ENCODE results near the gene CFAP251. TPM values are rescaled to one million over a fixed set of nuclear protein-coding genes. Genes with fewer than 3 reads are reported as not detected.
A peak's percentile ranks its signal among the peaks of the same experiment; 100 is the strongest.

The CFAP251 gene
- total and polyA plus RNA-seq, 2 donors (not counting 3 experiments of a cell fraction or from before 2014, with no cell fraction given): 3.3 to 4.0 TPM

GRCh38 chr12:121921066-121921465 is 2.7 kb downstream of the CFAP251 start:
- H3K36me3 ChIP-seq (ENCODE audit: control insufficient read depth in 2 of 2, extremely low read depth in 1 of 2, insufficient read depth in 2 of 2, low read length in 2 of 2): peaks cover 3 to 5% of the 10 kb centered on the region in 2 experiments
- FAIRE-seq (peak; percentile 21), DNase-seq (ENCODE audit: low read depth, low spot score) (no peak)
- POLR2A ChIA-PET: no interaction called here
- intact Hi-C loops (cut with micrococcal nuclease) (no loop called here), dilution Hi-C loops (cut with MboI; ENCODE audit: extremely low pct_ligation_motif_present, low sequenced_read_pairs) (no loop called here)
- no peak overlapping the region for H3K4me2 ChIP-seq (ENCODE audit: insufficient read depth, low read length)
- no peaks in the 10 kb centered on the region for H3K9me3 ChIP-seq (replicated peaks; ENCODE audit: control insufficient read depth, insufficient read depth, low read length)
- no peak overlapping the region for H2AFZ ChIP-seq (ENCODE audit: low read depth, low read length)
- H3K27me3 ChIP-seq (ENCODE audit: control insufficient read depth in 2 of 2, insufficient read depth in 2 of 2, low read length in 2 of 2): no peaks in the 10 kb centered on the region
- H3K9me1 ChIP-seq (replicated peaks; ENCODE audit: control insufficient read depth, extremely low read depth, insufficient read depth, low read length): no peaks in the 10 kb centered on the region
- CTCF ChIA-PET: no interaction called here
- H3K9ac ChIP-seq (replicated peaks; ENCODE audit: extremely low read depth, insufficient read depth, low read length): no peak overlapping the region
- no peak overlapping the region for H3K4me3 ChIP-seq (replicated peaks in 1 of 3; ENCODE audit: insufficient read depth in 1 of 3, low read depth in 1 of 3, low read length in 3 of 3)
- BruUV-seq (replicated peaks): no TSS peak
- no peaks in the 10 kb centered on the region for H3K79me2 ChIP-seq (ENCODE audit: control insufficient read depth, insufficient read depth, low read length)
- no peaks in the 10 kb centered on the region for H4K20me1 ChIP-seq (replicated peaks; ENCODE audit: control insufficient read depth, extremely low read depth, insufficient read depth, low read length)
- peaks cover 23% of the 10 kb centered on the region for H3K4me1 ChIP-seq (ENCODE audit: control insufficient read depth, extremely low read depth, insufficient read depth, low read length)
- TF ChIP-seq FOS (IDR thresholded peaks at IDR 0.05; ENCODE audit: borderline replicate concordance, insufficient read depth, low read length): no peak
- no peak for TF ChIP-seq GATA2 (IDR thresholded peaks at IDR 0.05; ENCODE audit: insufficient read depth, insufficient read length, low read depth, low read length)
- TF ChIP-seq MYC (IDR thresholded peaks at IDR 0.05; ENCODE audit: low read depth, low read length): no peak
- TF ChIP-seq EZH2 (IDR thresholded peaks at IDR 0.05; ENCODE audit: borderline replicate concordance, low read depth, low read length, severe bottlenecking): no peak
- no peak for TF ChIP-seq POLR2A (IDR thresholded peaks at IDR 0.05; ENCODE audit: low read depth, low read length)
- TF ChIP-seq, protein P1, sequence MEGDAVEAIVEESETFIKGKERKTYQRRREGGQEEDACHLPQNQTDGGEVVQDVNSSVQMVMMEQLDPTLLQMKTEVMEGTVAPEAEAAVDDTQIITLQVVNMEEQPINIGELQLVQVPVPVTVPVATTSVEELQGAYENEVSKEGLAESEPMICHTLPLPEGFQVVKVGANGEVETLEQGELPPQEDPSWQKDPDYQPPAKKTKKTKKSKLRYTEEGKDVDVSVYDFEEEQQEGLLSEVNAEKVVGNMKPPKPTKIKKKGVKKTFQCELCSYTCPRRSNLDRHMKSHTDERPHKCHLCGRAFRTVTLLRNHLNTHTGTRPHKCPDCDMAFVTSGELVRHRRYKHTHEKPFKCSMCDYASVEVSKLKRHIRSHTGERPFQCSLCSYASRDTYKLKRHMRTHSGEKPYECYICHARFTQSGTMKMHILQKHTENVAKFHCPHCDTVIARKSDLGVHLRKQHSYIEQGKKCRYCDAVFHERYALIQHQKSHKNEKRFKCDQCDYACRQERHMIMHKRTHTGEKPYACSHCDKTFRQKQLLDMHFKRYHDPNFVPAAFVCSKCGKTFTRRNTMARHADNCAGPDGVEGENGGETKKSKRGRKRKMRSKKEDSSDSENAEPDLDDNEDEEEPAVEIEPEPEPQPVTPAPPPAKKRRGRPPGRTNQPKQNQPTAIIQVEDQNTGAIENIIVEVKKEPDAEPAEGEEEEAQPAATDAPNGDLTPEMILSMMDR (IDR thresholded peaks at IDR 0.05; ENCODE audit: extremely low read depth in 1 of 2, insufficient read depth in 1 of 2, low read depth in 1 of 2, low read length in 2 of 2): no peak
- no peak for TF ChIP-seq JUN (IDR thresholded peaks at IDR 0.05; ENCODE audit: borderline replicate concordance, insufficient read depth, insufficient read length, low read depth)
- TF ChIP-seq POLR2AphosphoS5 (IDR thresholded peaks at IDR 0.05; ENCODE audit: insufficient read depth, low read depth, low read length): no peak
- no peak overlapping the region for H3K27ac ChIP-seq (ENCODE audit: insufficient read depth, low read depth, low read length)
